GM12864 (cell line): Measurements from ENCODE around the gene LIMCH1.
"Not testable (repeated sequence)": the region's sequence is repeated elsewhere in the genome, so short reads cannot be mapped to it uniquely, and the experiment has no call there.

Experiments used
- DNase-seq: peaks from one replicate; pipeline ENCODE4 v3.0.0-alpha.2; 2011; ENCODE audit warnings: low read depth
- H3K4me3 ChIP-seq: 2 replicates; pipeline ENCODE4 v1.5.1; 2011; ENCODE audit warnings: mild to moderate bottlenecking, low read depth, low read length, control low read depth
- TF ChIP-seq, protein P1 (sequence below): IDR thresholded peaks from 2 replicates; pipeline ENCODE4 v1.5.1; 2011; ENCODE audit warnings: low read depth, mild to moderate bottlenecking, moderate library complexity, low read length, control low read depth, inconsistent platforms; ENCODE audit errors: missing control alignments

The LIMCH1 gene

DNA sequence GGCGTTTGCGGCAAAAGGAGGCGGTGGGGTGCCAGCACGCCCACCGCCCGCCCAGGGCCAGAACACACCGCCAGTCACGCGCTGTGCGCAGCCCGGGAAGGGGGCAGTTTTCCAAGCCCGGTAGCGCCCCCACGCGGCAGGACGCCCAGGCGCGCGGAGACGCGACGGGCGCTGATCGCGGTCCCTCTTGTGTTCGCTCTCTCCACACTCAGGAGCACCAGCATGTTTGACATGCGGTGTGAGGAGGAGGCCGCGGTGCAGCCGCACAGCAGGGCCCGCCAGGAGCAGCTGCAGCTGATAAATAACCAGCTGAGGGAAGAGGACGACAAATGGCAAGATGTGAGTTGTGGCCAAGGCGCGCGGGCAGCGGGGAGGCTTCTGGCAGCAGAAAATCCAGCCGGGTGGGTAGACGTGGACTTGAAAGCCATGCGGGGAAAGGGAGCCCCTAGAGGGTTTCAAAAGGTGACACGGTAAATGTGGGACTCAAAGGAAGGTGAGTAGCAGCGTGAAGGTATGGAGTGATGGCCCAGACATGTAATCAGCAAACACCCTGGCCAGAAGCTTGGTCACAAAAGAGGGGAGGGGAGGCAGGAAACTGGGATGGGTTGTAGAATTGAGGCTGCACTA is 106.4 kb downstream of the LIMCH1 start:
- DNase-seq: no peak
- TF ChIP-seq, protein P1, sequence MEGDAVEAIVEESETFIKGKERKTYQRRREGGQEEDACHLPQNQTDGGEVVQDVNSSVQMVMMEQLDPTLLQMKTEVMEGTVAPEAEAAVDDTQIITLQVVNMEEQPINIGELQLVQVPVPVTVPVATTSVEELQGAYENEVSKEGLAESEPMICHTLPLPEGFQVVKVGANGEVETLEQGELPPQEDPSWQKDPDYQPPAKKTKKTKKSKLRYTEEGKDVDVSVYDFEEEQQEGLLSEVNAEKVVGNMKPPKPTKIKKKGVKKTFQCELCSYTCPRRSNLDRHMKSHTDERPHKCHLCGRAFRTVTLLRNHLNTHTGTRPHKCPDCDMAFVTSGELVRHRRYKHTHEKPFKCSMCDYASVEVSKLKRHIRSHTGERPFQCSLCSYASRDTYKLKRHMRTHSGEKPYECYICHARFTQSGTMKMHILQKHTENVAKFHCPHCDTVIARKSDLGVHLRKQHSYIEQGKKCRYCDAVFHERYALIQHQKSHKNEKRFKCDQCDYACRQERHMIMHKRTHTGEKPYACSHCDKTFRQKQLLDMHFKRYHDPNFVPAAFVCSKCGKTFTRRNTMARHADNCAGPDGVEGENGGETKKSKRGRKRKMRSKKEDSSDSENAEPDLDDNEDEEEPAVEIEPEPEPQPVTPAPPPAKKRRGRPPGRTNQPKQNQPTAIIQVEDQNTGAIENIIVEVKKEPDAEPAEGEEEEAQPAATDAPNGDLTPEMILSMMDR: no peak
- no peak overlapping the region for H3K4me3 ChIP-seq

DNA sequence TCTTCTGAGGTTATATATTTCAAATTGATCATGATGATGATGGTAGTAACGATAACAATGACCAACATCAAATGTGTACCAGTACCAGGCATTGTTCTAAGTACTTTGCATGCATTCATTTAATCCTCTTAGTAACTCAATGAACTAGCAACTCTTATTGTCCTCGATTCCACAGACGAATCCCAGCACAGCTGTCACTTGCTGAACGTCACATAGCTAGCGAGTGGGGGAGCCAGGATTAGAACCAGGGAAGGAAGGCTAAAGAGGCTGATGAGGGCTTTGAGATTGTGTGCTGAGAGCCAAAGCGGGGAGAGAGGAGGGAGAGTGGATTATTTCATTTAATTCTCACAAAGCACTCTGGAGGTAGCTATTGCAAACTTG is 106.9 kb downstream of the LIMCH1 start:
- H3K4me3 ChIP-seq: no peak overlapping the region
- no peak for DNase-seq
- TF ChIP-seq, protein P1: no peak

DNA sequence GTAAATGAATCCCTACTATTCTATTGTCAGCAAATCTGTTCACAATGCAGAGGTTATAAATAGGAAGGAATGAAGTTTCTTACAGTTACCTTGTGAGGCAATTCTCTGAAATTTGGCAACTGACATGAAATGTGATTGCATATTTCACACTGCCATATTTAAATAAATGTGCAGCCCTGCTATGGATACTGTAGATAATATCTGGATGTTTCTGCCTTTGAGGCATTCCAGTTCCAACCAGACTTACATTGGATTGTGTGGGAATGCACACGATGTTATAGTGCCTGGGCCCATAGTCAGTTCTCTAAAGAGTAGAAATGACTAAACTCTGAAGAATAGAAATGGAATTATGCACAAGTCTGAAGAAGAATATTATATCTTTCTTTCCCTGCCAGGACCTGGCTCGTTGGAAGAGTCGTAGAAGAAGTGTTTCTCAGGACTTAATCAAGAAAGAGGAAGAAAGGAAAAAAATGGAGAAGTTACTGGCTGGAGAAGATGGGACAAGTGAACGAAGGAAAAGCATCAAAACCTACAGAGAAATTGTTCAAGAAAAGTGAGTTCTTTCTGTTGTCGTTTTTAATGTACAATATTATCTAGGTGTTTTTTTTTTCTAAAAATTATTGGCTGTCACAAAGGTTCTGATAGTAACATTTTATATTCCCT is 107.9 kb downstream of the LIMCH1 start:
- TF ChIP-seq, protein P1: no peak
- H3K4me3 ChIP-seq: no peak overlapping the region
- no peak for DNase-seq

DNA sequence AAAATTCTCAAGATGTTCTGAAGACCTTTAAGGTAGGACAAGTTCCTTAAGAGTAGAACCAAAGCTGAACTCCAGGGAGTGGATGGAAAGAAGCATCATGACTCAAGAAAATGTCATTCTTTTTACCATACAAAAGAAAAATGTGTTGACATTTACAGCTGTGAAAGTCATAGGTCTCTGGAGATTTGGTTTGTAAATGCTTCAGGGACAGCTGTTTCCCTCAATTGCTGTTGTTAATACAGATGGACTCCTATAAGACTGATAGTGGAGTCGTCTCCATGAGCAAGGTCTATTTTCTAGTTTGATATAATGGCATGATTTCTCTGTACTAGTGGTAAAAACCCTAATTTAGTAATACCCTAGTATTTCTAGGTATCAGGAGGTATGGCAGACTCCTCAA is 108.9 kb downstream of the LIMCH1 start:
- TF ChIP-seq, protein P1: no peak
- H3K4me3 ChIP-seq: no peak overlapping the region
- DNase-seq: no peak

DNA sequence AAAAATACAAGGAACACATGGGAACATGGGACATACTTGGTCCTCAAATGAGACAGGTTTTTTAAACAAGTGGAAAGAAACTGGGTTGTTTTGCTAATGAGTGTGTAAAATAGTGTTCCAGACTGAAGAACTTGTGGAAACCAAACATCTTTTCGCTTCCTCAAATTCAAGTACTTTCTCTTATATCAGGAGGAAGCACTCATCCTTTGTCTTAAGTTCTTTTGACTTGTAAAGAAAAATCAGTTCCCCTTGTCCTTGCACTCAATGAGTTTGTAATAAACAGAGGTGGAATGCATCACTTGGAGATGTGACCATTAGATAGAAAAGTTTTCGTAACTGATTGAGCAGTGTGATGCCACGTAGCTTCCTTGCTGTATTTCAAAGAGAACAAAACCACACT is 109.4 kb downstream of the LIMCH1 start:
- TF ChIP-seq, protein P1: no peak
- DNase-seq: no peak
- H3K4me3 ChIP-seq: no peak overlapping the region

DNA sequence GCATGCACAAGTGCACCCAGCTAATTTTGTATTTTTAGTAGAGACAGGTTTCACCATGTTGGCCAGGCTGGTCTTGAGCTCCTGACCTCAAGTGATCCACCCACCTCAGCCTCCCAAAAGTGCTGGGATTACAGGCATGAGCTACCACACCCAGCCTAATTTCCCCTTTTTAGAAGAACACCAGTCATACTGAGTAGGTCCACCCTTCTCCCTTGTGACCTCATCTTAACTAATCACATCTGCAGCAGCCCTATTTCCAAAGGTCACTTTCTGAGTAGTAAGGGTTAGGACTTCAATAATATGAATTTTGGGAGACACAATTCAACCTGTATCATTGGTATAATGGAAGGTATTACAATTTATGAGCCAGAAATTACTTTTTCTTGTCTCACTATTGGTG is 113.2 kb downstream of the LIMCH1 start:
- not testable (repeated sequence) for DNase-seq, H3K4me3 ChIP-seq

DNA sequence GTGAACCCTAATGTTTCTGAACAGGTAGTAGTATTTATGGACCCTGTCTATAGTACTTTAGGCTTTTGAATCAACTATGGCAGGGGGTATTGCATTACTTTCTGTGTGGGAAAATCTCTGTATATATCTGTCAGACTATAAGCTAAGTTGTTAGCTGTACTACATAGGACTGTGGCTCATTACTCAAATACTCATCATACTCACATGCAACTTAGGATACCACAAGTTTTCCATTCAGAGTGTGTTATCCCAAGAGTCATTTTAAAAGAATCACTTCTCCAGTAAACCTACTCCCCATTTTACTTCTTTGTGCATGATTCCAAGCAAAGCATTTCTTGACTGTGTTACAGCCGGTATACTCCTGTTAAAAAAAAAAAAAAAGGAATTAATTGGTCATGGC is 115.0 kb downstream of the LIMCH1 start:
- no peak overlapping the region for H3K4me3 ChIP-seq
- TF ChIP-seq, protein P1: no peak
- DNase-seq: no peak
